ENCODE data around the gene FBLN1. TPM values are rescaled to one million over a fixed set of nuclear protein-coding genes. Genes with fewer than 3 reads are reported as not detected.

FBLN1 gene
- total RNA-seq, 6 experiments from 2014 or later, result 199 to 346 (median 326) TPM

DNA sequence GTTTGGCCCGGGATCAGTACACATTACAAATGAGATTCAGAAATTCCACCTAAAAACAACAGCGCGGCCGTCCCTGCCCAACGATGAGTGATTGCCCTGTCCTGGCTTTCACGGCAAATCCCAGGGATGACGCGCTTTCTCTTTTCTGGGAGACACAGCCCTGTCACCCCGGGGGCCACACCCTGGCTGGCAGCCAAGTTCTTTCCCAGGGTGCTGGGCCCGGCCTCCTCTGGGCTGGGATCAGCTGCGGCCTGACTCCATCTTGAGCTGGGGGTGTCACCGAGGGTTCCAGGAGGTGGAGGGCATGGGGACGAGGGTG, 82.7 kb downstream of the FBLN1 start:
- peak; percentile 45 for DNase-seq

GRCh38 chr22:45585946-45586540, 83.4 kb downstream of the FBLN1 start:
- DNase-seq, result no peak
- Mint-ChIP-seq H3K27me3 (ENCODE audit: insufficient read depth) (peaks cover 2% of the 10 kb centered on the region), H3K9me3 (no peaks in the 10 kb centered on the region), H3K4me1 (ENCODE audit: low read depth) (peaks cover 42% of the 10 kb centered on the region), H3K4me3 (no peak overlapping the region), H3K36me3 (ENCODE audit: low read depth) (peaks cover 16% of the 10 kb centered on the region), H3K27ac (no peak overlapping the region)
- no peak for TF ChIP-seq CTCF (IDR thresholded peaks at IDR 0.05)

More for the DNA sequence above, 82.7 kb downstream of the FBLN1 start:
- no peak for TF ChIP-seq CTCF (IDR thresholded peaks at IDR 0.05)
- Mint-ChIP-seq H3K4me3 (no peak overlapping the region), H3K27ac (peak overlapping the region; percentile 25; the same call in 1 of the 2 replicates), H3K9me3 (no peaks in the 10 kb centered on the region), H3K4me1 (ENCODE audit: low read depth) (peaks cover 42% of the 10 kb centered on the region), H3K36me3 (ENCODE audit: low read depth) (peaks cover 10% of the 10 kb centered on the region; the same call in 1 of the 2 replicates), H3K27me3 (ENCODE audit: insufficient read depth) (peaks cover 2% of the 10 kb centered on the region)

DNA sequence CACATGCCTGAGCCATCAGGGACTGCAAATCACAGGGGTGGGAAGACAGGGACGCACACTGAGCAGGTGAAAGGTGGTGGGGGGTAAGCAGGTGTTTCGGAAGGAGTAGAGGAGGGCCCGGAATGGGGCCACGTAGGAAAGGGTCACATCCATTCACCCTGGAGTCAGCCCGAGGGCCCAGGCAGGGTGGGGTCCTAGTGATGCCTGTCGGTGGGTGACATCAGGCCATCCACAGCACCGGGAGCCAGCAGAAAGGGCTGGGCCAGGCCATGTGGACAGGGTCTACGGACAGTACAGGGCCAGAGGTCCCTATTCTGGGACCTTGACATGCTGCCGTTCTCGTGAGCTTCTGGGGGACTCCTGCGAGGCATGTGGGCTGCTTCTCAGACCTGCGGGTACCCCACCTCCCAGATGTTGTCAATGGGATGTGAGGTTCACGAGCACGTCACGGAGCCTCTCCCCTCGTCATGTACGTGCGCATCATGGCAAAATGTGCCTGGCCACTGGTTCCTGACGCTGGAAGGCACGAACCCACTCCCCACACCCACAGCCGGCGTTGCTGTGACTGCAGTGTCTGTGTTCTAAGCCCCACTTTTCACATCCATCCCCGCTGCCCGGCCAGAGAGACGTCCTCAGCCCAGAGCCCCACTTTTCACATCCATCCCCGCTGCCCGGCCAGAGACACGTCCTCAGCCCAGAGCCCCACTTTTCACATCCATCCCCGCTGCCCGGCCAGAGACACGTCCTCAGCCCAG, 84.1 kb downstream of the FBLN1 start:
- no peak for DNase-seq
- Mint-ChIP-seq H3K4me1 (ENCODE audit: low read depth) (peaks cover 42% of the 10 kb centered on the region), H3K36me3 (ENCODE audit: low read depth) (peaks cover 21% of the 10 kb centered on the region), H3K27ac (no peak overlapping the region; the same call in 1 of the 2 replicates), H3K4me3 (no peak overlapping the region), H3K9me3 (no peaks in the 10 kb centered on the region), H3K27me3 (ENCODE audit: insufficient read depth) (peaks cover 2% of the 10 kb centered on the region)
- TF ChIP-seq CTCF (IDR thresholded peaks at IDR 0.05), result no peak

GRCh38 chr22:45587638-45588505, 85.2 kb downstream of the FBLN1 start:
- H3K27ac Mint-ChIP-seq, result peak overlapping the region; percentile 59
- peaks cover 19% of the 10 kb centered on the region for H3K36me3 Mint-ChIP-seq (ENCODE audit: low read depth)
- peak; percentile 68 for DNase-seq
- H3K4me1 Mint-ChIP-seq (ENCODE audit: low read depth), result peaks cover 42% of the 10 kb centered on the region
- TF ChIP-seq CTCF (IDR thresholded peaks at IDR 0.05), result no peak
- H3K9me3 Mint-ChIP-seq, result no peaks in the 10 kb centered on the region
- H3K27me3 Mint-ChIP-seq (ENCODE audit: insufficient read depth), result peaks cover 2% of the 10 kb centered on the region
- 0 out of 2 replicates have a peak overlapping the region, but pooled peaks have one; percentile 2 for H3K4me3 Mint-ChIP-seq

GRCh38 chr22:45589556-45589955, 86.9 kb downstream of the FBLN1 start:
- H3K9me3 Mint-ChIP-seq, result no peaks in the 10 kb centered on the region
- H3K27me3 Mint-ChIP-seq (ENCODE audit: insufficient read depth), result peaks cover 4% of the 10 kb centered on the region
- no peak overlapping the region for H3K4me3 Mint-ChIP-seq
- peaks cover 29% of the 10 kb centered on the region for H3K4me1 Mint-ChIP-seq (ENCODE audit: low read depth)
- no peak for DNase-seq
- TF ChIP-seq CTCF (IDR thresholded peaks at IDR 0.05), result no peak
- H3K27ac Mint-ChIP-seq, result no peak overlapping the region
- peaks cover 28% of the 10 kb centered on the region for H3K36me3 Mint-ChIP-seq (ENCODE audit: low read depth)
